SK-N-SH treated with all-trans-retinoic acid at 6 μM for 48 hours (cell line): ENCODE results near the gene MRTFA.

Experiments used
- ATAC-seq: fragments of 200-7000 bp; cut with Tn5 transposase; 3 replicates; pipeline ENCODE4 v1.9.1; 2020; ENCODE audit warnings: mild to moderate bottlenecking, moderate library complexity
- ARNTL ChIP-seq: fragments of 450-650 bp; formaldehyde crosslinking; IDR thresholded peaks from 2 replicates; pipeline ENCODE4 v1.5.0; 2020; ENCODE audit warnings: low read depth, mild to moderate bottlenecking, moderate library complexity, borderline replicate concordance
- BACH2 ChIP-seq: fragments of 250-450 bp; sonication (Bioruptor Pico); IDR thresholded peaks from 2 replicates; pipeline ENCODE4 v1.9.0; 2021; ENCODE audit warnings: mild to moderate bottlenecking, borderline replicate concordance
- CSDC2 ChIP-seq: fragments of 250-450 bp; sonication (Bioruptor Pico); IDR thresholded peaks from 2 replicates; pipeline ENCODE4 v1.5.0; 2020; ENCODE audit warnings: mild to moderate bottlenecking, moderate library complexity
- ESRRG ChIP-seq: fragments of 250-450 bp; sonication (Bioruptor Pico); IDR thresholded peaks from 2 replicates; pipeline ENCODE4 v1.6.1; 2021; ENCODE audit warnings: mild to moderate bottlenecking
- GLIS3 ChIP-seq: fragments of 250-450 bp; sonication (Bioruptor Pico); IDR thresholded peaks from 2 replicates; pipeline ENCODE4 v1.5.0; 2020; ENCODE audit warnings: mild to moderate bottlenecking, moderate library complexity
- ISL1 ChIP-seq: fragments of 250-450 bp; sonication (Bioruptor Pico); IDR thresholded peaks from 2 replicates; pipeline ENCODE4 v2.1.2; 2022; ENCODE audit warnings: mild to moderate bottlenecking, moderate library complexity
- OSR1 ChIP-seq: fragments of 250-450 bp; sonication (Bioruptor Pico); IDR thresholded peaks from 2 replicates; pipeline ENCODE4 v1.8.0; 2022; ENCODE audit warnings: moderate library complexity, mild to moderate bottlenecking, inconsistent platforms
- PPARA ChIP-seq: fragments of 250-450 bp; sonication (Bioruptor Pico); IDR thresholded peaks from 2 replicates; pipeline ENCODE4 v1.5.0; 2020; ENCODE audit warnings: mild to moderate bottlenecking, borderline replicate concordance
- RARB ChIP-seq: fragments of 250-450 bp; sonication (Bioruptor Pico); IDR thresholded peaks from 2 replicates; pipeline ENCODE4 v1.8.0; 2021; ENCODE audit warnings: mild to moderate bottlenecking, moderate library complexity
- SNAI2 ChIP-seq: fragments of 250-450 bp; sonication (Bioruptor Pico); IDR thresholded peaks from 2 replicates; pipeline ENCODE4 v1.5.0; 2020; ENCODE audit warnings: mild to moderate bottlenecking, moderate library complexity
- TCF4 ChIP-seq: fragments of 250-450 bp; sonication (Bioruptor Pico); IDR thresholded peaks from 2 replicates; pipeline ENCODE4 v1.8.0; 2021; ENCODE audit warnings: mild to moderate bottlenecking, moderate library complexity, borderline replicate concordance
- TOX ChIP-seq: fragments of 250-450 bp; sonication (Bioruptor Pico); IDR thresholded peaks from 2 replicates; pipeline ENCODE4 v1.8.0; 2021; ENCODE audit warnings: mild to moderate bottlenecking, moderate library complexity, borderline replicate concordance
- ZC3H10 ChIP-seq: fragments of 250-450 bp; sonication (Bioruptor Pico); IDR thresholded peaks from 2 replicates; pipeline ENCODE4 v1.5.1; 2021; ENCODE audit warnings: mild to moderate bottlenecking, moderate library complexity
- ZFP3 ChIP-seq: fragments of 250-450 bp; sonication (Bioruptor Pico); IDR thresholded peaks from 2 replicates; pipeline ENCODE4 v1.5.0; 2020; ENCODE audit warnings: mild to moderate bottlenecking, moderate library complexity
- ZFP30 ChIP-seq: fragments of 450-650 bp; formaldehyde crosslinking; IDR thresholded peaks from 2 replicates; pipeline ENCODE4 v1.5.0; 2022; ENCODE audit warnings: mild to moderate bottlenecking, moderate library complexity
- ZNF565 ChIP-seq: fragments of 450-650 bp; formaldehyde crosslinking; conservative IDR thresholded peaks from 2 replicates; pipeline ENCODE4 v1.5.0; 2020; ENCODE audit warnings: low read depth, mild to moderate bottlenecking, moderate library complexity
- ZNF70 ChIP-seq: fragments of 450-650 bp; formaldehyde crosslinking; IDR thresholded peaks from 2 replicates; pipeline ENCODE4 v1.5.0; 2020; ENCODE audit warnings: mild to moderate bottlenecking, moderate library complexity
- ZNF8 ChIP-seq: fragments of 450-650 bp; formaldehyde crosslinking; IDR thresholded peaks from 2 replicates; pipeline ENCODE4 v1.5.0; 2020; ENCODE audit warnings: mild to moderate bottlenecking, moderate library complexity
- TF ChIP-seq, protein P1 (sequence below): fragments of 250-450 bp; sonication (Bioruptor Pico); IDR thresholded peaks from 2 replicates; pipeline ENCODE4 v1.8.0; 2020; ENCODE audit warnings: mild to moderate bottlenecking, moderate library complexity, borderline replicate concordance
- TF ChIP-seq, protein P2 (sequence below): fragments of 250-450 bp; sonication (Bioruptor Pico); IDR thresholded peaks from 2 replicates; pipeline ENCODE4 v1.5.1; 2020; ENCODE audit warnings: low read depth, mild to moderate bottlenecking, moderate library complexity
- TF ChIP-seq, protein P3 (sequence below): fragments of 250-450 bp; sonication (Bioruptor Pico); IDR thresholded peaks from 2 replicates; pipeline ENCODE4 v1.5.0; 2020; ENCODE audit warnings: mild to moderate bottlenecking, moderate library complexity
- TF ChIP-seq, protein P4 (sequence below): fragments of 250-450 bp; sonication (Bioruptor Pico); IDR thresholded peaks from 2 replicates; pipeline ENCODE4 v1.8.0; 2021; ENCODE audit warnings: low read depth, mild to moderate bottlenecking, moderate library complexity, borderline replicate concordance
- TF ChIP-seq, protein P5 (sequence below): fragments of 250-450 bp; sonication (Bioruptor Pico); IDR thresholded peaks from 2 replicates; pipeline ENCODE4 v1.5.1; 2021; ENCODE audit warnings: mild to moderate bottlenecking, moderate library complexity

The MRTFA gene

DNA sequence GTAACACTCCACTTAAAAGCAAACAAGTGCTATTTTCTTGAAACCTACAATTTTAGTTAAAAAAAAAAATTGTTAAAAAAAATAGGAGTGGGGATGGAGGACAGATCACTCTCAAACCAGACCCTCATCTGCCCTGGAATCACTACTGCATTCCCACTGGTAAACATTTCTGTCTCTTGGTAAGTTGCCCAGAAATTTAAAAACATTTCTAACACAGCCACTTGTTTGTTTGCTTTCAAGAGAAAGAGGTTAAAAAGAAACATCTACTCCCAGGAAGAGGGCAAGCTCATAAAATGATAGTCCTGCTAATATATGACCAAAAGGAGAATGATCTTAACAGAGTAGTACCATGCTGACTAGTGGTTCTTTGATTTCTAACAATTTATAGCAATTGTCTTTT is 182.8 kb downstream of the MRTFA start:
- no peak for TF ChIP-seq ZC3H10 (CRISPR knock-in tag)
- no peak for TF ChIP-seq ZNF565 (CRISPR knock-in tag)
- TF ChIP-seq ZNF70 (CRISPR knock-in tag): no peak
- TF ChIP-seq ISL1: no peak
- no peak for TF ChIP-seq ZFP3 (CRISPR knock-in tag)
- TF ChIP-seq RARB (CRISPR knock-in tag): no peak
- no peak for TF ChIP-seq OSR1
- TF ChIP-seq ARNTL (CRISPR knock-in tag): no peak
- no peak for TF ChIP-seq CSDC2
- no peak for TF ChIP-seq PPARA
- TF ChIP-seq BACH2 (CRISPR knock-in tag): no peak
- TF ChIP-seq, protein P1, sequence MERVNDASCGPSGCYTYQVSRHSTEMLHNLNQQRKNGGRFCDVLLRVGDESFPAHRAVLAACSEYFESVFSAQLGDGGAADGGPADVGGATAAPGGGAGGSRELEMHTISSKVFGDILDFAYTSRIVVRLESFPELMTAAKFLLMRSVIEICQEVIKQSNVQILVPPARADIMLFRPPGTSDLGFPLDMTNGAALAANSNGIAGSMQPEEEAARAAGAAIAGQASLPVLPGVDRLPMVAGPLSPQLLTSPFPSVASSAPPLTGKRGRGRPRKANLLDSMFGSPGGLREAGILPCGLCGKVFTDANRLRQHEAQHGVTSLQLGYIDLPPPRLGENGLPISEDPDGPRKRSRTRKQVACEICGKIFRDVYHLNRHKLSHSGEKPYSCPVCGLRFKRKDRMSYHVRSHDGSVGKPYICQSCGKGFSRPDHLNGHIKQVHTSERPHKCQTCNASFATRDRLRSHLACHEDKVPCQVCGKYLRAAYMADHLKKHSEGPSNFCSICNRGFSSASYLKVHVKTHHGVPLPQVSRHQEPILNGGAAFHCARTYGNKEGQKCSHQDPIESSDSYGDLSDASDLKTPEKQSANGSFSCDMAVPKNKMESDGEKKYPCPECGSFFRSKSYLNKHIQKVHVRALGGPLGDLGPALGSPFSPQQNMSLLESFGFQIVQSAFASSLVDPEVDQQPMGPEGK (CRISPR knock-in tag): no peak
- no peak for TF ChIP-seq TOX (CRISPR knock-in tag)
- TF ChIP-seq, protein P2, sequence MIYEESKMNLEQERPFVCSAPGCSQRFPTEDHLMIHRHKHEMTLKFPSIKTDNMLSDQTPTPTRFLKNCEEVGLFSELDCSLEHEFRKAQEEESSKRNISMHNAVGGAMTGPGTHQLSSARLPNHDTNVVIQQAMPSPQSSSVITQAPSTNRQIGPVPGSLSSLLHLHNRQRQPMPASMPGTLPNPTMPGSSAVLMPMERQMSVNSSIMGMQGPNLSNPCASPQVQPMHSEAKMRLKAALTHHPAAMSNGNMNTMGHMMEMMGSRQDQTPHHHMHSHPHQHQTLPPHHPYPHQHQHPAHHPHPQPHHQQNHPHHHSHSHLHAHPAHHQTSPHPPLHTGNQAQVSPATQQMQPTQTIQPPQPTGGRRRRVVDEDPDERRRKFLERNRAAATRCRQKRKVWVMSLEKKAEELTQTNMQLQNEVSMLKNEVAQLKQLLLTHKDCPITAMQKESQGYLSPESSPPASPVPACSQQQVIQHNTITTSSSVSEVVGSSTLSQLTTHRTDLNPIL: no peak
- TF ChIP-seq ZNF8 (CRISPR knock-in tag): no peak
- no peak for TF ChIP-seq GLIS3 (CRISPR knock-in tag)
- ATAC-seq: no peak

DNA sequence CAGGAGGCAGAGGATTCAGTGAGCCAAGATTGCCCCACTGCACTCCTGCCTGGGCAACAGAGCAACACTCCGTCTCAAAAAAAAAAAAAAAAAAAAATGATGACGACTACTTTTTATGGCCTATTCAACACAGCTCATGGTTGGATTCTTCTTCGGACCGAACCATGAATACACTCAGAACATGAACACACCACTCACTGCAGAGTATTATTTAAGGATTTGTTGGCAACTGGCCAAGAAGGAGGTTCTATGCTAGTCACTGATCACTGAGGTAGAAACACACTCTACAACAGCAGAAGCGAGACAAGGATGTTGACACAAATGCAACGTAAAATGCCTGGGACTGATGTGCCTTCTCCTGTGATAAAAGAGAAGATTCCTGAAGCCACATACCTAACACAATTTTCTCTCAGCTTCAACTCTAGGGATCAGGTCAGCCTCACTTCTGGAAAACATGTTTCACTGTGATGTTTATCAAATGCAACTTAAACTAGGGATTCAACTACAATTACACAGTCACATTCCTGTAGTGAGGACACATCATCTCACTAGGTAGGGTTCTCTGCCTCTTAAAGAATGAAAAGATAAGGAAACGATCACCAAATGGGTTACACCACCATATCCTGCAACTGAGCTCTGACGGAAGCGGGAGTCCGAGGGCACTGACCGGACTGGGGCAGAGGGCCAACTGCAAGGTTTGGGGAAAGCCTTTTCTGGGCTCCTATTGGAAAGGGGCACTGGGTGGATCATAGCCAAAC is 183.6 kb downstream of the MRTFA start:
- ATAC-seq: no peak
- TF ChIP-seq SNAI2: no peak
- no peak for TF ChIP-seq ESRRG
- TF ChIP-seq PPARA: no peak
- TF ChIP-seq OSR1: no peak
- TF ChIP-seq ZFP3 (CRISPR knock-in tag): no peak
- TF ChIP-seq TOX (CRISPR knock-in tag): no peak
- TF ChIP-seq, protein P3, sequence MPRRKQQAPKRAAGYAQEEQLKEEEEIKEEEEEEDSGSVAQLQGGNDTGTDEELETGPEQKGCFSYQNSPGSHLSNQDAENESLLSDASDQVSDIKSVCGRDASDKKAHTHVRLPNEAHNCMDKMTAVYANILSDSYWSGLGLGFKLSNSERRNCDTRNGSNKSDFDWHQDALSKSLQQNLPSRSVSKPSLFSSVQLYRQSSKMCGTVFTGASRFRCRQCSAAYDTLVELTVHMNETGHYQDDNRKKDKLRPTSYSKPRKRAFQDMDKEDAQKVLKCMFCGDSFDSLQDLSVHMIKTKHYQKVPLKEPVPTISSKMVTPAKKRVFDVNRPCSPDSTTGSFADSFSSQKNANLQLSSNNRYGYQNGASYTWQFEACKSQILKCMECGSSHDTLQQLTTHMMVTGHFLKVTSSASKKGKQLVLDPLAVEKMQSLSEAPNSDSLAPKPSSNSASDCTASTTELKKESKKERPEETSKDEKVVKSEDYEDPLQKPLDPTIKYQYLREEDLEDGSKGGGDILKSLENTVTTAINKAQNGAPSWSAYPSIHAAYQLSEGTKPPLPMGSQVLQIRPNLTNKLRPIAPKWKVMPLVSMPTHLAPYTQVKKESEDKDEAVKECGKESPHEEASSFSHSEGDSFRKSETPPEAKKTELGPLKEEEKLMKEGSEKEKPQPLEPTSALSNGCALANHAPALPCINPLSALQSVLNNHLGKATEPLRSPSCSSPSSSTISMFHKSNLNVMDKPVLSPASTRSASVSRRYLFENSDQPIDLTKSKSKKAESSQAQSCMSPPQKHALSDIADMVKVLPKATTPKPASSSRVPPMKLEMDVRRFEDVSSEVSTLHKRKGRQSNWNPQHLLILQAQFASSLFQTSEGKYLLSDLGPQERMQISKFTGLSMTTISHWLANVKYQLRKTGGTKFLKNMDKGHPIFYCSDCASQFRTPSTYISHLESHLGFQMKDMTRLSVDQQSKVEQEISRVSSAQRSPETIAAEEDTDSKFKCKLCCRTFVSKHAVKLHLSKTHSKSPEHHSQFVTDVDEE (CRISPR knock-in tag): no peak
- no peak for TF ChIP-seq ZC3H10 (CRISPR knock-in tag)
- TF ChIP-seq, protein P2: no peak

DNA sequence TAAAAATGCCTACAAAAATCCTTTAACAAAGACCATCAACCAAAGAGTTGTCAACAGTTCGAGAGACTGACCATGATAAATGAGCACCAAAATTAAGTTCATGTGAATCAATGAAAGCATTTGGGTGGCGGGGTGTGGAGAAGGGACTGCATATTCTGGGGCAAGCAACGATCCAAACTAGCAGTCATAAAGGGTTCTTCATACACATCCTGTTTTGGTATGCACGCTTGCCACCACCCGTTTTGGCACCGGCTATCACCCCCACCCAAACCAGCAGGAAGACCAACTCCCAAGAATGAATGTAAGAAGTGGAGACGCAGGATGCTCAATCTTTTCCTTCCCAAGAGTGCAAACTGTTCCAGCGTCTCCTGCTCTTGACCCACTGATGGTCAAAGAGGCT is 185.3 kb downstream of the MRTFA start:
- no peak for ATAC-seq
- TF ChIP-seq ZFP30 (CRISPR knock-in tag): no peak
- TF ChIP-seq SNAI2: no peak
- no peak for TF ChIP-seq TOX (CRISPR knock-in tag)
- no peak for TF ChIP-seq ESRRG
- TF ChIP-seq ZNF70 (CRISPR knock-in tag): no peak
- TF ChIP-seq OSR1: no peak
- TF ChIP-seq, protein P4, sequence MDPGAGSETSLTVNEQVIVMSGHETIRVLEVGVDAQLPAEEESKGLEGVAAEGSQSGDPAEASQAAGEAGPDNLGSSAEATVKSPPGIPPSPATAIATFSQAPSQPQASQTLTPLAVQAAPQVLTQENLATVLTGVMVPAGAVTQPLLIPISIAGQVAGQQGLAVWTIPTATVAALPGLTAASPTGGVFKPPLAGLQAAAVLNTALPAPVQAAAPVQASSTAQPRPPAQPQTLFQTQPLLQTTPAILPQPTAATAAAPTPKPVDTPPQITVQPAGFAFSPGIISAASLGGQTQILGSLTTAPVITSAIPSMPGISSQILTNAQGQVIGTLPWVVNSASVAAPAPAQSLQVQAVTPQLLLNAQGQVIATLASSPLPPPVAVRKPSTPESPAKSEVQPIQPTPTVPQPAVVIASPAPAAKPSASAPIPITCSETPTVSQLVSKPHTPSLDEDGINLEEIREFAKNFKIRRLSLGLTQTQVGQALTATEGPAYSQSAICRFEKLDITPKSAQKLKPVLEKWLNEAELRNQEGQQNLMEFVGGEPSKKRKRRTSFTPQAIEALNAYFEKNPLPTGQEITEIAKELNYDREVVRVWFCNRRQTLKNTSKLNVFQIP (CRISPR knock-in tag): no peak
- no peak for TF ChIP-seq RARB (CRISPR knock-in tag)
- TF ChIP-seq, protein P2: no peak
- TF ChIP-seq ZNF8 (CRISPR knock-in tag): no peak
- TF ChIP-seq, protein P1 (CRISPR knock-in tag): no peak
- TF ChIP-seq, protein P5, sequence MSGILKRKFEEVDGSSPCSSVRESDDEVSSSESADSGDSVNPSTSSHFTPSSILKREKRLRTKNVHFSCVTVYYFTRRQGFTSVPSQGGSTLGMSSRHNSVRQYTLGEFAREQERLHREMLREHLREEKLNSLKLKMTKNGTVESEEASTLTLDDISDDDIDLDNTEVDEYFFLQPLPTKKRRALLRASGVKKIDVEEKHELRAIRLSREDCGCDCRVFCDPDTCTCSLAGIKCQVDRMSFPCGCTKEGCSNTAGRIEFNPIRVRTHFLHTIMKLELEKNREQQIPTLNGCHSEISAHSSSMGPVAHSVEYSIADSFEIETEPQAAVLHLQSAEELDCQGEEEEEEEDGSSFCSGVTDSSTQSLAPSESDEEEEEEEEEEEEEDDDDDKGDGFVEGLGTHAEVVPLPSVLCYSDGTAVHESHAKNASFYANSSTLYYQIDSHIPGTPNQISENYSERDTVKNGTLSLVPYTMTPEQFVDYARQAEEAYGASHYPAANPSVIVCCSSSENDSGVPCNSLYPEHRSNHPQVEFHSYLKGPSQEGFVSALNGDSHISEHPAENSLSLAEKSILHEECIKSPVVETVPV (CRISPR knock-in tag): no peak
- TF ChIP-seq TCF4 (CRISPR knock-in tag): no peak
